DMS79 treated with DMSO at 0.1 percent for 48 hours (cell line): ENCODE measurements around the gene GJA1.

Experiments
- DNase-seq: peaks from one replicate; lab custom pipeline; 2025; lab: John Stamatoyannopoulos, UW

The GJA1 gene

DNA sequence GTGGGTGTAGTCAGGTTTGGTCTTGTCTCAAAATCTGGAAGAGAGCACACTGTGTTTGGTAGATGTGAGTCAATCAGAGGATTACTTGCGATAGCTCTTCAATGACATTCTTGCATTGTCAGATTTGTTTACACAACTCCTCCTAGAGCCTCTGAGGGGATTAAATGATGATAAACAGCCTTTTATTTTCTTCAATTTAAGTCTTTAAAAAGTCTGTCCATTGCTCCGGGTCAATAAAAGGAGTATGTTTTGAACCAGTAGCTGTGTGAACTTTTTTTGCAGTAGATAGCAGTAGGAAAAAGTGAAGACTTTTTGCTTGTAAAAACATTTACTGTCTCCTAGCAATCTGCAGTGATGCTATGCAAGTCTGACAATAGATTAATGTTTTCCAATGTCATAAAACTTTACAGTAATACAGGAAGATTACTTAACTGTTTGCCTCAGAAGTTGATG lies 49.9 kb downstream of the GJA1 start:
- no peak for DNase-seq

- no peak for DNase-seq
Observed at GRCh38 chr6:121491576-121491975, 56.1 kb downstream of the GJA1 start.

- DNase-seq, result no peak
Observed at GRCh38 chr6:121492536-121492935, 57.1 kb downstream of the GJA1 start.

GRCh38 chr6:121497970-121498375 lies 62.5 kb downstream of the GJA1 start:
- DNase-seq, result no peak

DNA sequence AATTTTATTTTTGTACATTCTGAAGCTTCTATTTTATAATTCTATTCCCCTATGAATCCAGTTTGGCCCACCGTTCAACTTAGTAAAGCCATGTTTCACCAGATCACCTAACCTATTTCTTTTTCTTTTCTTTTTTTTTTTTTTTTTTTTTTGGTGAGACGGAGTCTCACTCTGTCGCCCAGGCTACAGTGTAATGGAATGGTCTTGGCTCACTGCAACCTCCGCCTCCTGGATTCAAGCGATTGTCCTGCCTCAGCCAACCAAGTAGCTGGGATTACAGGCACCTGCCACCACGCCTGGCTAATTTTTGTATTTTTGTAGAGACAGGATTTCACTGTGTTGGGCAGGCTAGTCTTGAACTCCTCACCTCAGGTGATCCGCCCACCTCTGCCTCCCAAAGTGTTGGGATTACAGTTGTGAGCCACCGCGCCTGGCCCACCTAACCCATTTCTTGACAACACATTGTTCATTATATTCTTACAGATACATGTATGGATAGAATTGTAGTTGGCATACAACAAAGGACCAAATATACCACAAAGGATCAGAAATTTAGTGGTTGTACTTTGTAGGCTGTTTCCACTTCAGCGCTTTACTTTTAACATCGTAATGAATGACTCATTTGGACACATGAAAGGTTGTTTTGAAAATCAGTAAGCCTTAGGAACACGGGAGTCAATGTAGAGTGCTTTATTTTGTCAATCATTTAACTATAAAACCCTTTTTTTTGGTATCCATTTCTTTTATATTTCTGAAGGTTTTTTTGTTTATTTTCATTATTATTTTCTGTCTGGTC lies 63.2 kb downstream of the GJA1 start:
- no peak for DNase-seq
